ENCODE data around the gene DISP1. TPM values are rescaled to one million over a fixed set of nuclear protein-coding genes. Genes with fewer than 3 reads are reported as not detected.

The DISP1 gene
- total RNA-seq, 2 experiments from 2014 or later, result 1.4 to 1.6 TPM

DNA sequence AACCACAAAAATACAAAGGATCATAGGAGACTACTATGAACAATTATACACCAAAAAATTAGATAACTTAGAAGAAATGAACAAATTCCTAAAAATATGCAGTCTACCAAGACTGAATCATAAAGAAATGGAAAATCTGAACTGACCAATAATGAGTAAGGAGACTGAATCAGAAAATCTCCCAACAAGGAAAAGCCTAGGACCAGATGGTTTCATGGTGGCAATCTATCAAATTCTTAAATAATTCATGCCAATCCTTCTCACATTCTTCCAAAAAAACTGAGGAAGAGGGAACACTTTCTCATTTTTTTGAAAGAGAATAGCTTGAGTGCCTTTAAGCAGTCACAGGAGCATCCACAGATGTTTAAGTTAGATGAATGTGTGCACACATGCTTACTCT, 31.8 kb upstream of the DISP1 start:
- Mint-ChIP-seq H3K4me3 (no peak overlapping the region), H3K27me3 (peaks cover 15% of the 10 kb centered on the region), H3K36me3 (ENCODE audit: low read depth) (no peaks in the 10 kb centered on the region), H3K27ac (no peak overlapping the region), H3K4me1 (ENCODE audit: low read depth) (no peaks in the 10 kb centered on the region), H3K9me3 (no peaks in the 10 kb centered on the region)
- Histone ChIP-seq H3K27ac (ENCODE audit: low read depth in 1 of 2, low read length in 2 of 2) (no peak overlapping the region), H3K27me3 (ENCODE audit: control insufficient read depth in 1 of 2, insufficient read depth in 2 of 2, low read length in 2 of 2) (peaks cover 0 to 4% of the 10 kb centered on the region in 2 experiments), H3K9me3 (ENCODE audit: control insufficient read depth in 1 of 2, insufficient read depth in 1 of 2, low read length in 2 of 2) (no peaks in the 10 kb centered on the region), H3K4me1 (ENCODE audit: insufficient read depth, low read length) (no peaks in the 10 kb centered on the region), H3K4me3 (ENCODE audit: low read length) (no peak overlapping the region), H3K36me3 (ENCODE audit: insufficient read depth, low read length) (no peaks in the 10 kb centered on the region)
- ATAC-seq (ENCODE audit: poor library complexity) (no peak), DNase-seq (no peak)
- TF ChIP-seq, protein P1, sequence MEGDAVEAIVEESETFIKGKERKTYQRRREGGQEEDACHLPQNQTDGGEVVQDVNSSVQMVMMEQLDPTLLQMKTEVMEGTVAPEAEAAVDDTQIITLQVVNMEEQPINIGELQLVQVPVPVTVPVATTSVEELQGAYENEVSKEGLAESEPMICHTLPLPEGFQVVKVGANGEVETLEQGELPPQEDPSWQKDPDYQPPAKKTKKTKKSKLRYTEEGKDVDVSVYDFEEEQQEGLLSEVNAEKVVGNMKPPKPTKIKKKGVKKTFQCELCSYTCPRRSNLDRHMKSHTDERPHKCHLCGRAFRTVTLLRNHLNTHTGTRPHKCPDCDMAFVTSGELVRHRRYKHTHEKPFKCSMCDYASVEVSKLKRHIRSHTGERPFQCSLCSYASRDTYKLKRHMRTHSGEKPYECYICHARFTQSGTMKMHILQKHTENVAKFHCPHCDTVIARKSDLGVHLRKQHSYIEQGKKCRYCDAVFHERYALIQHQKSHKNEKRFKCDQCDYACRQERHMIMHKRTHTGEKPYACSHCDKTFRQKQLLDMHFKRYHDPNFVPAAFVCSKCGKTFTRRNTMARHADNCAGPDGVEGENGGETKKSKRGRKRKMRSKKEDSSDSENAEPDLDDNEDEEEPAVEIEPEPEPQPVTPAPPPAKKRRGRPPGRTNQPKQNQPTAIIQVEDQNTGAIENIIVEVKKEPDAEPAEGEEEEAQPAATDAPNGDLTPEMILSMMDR (IDR thresholded peaks at IDR 0.05), result no peak
- ChIA-PET POLR2A (no interaction called here), CTCF (no interaction called here)
- intact Hi-C loops (cut with DNase I, micrococcal nuclease), result no loop called here

DNA sequence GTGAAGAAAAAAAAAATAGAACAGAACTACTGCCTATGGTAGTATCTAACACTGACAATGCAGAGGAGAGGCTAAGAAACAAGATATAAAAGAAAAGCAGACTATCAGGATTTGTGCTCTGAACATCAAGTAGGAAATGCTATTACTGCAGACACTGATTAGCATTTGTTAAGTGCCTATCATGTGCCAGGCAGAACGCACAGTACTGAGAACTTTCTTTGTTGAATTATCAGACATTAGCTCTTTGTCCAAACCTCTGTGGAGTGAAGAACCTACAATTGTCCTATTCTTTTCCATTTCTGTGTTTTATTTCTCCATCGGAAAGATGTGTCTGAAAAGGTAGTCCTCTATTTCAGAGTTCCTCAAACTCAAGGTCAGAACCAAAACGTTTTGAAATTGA, 30.5 kb upstream of the DISP1 start:
- no peaks in the 10 kb centered on the region for H3K9me3 Mint-ChIP-seq
- no peak overlapping the region for H3K4me3 ChIP-seq (ENCODE audit: low read length)
- H3K27ac ChIP-seq (ENCODE audit: low read depth in 1 of 2, low read length in 2 of 2), result no peak overlapping the region
- peaks cover 15% of the 10 kb centered on the region for H3K27me3 Mint-ChIP-seq
- no peak overlapping the region for H3K4me3 Mint-ChIP-seq
- peaks cover 0 to 4% of the 10 kb centered on the region in 2 experiments for H3K27me3 ChIP-seq (ENCODE audit: control insufficient read depth in 1 of 2, insufficient read depth in 2 of 2, low read length in 2 of 2)
- no peaks in the 10 kb centered on the region for H3K4me1 Mint-ChIP-seq (ENCODE audit: low read depth)
- intact Hi-C loops (cut with DNase I, micrococcal nuclease), result no loop called here
- CTCF ChIA-PET, result no interaction called here
- no peaks in the 10 kb centered on the region for H3K36me3 Mint-ChIP-seq (ENCODE audit: low read depth)
- TF ChIP-seq, protein P1 (IDR thresholded peaks at IDR 0.05), result no peak
- H3K4me1 ChIP-seq (ENCODE audit: insufficient read depth, low read length), result no peaks in the 10 kb centered on the region
- DNase-seq (no peak), ATAC-seq (ENCODE audit: poor library complexity) (no peak)
- no peaks in the 10 kb centered on the region for H3K9me3 ChIP-seq (ENCODE audit: control insufficient read depth in 1 of 2, insufficient read depth in 1 of 2, low read length in 2 of 2)
- H3K36me3 ChIP-seq (ENCODE audit: insufficient read depth, low read length), result no peaks in the 10 kb centered on the region
- POLR2A ChIA-PET, result no interaction called here
- H3K27ac Mint-ChIP-seq, result no peak overlapping the region

DNA sequence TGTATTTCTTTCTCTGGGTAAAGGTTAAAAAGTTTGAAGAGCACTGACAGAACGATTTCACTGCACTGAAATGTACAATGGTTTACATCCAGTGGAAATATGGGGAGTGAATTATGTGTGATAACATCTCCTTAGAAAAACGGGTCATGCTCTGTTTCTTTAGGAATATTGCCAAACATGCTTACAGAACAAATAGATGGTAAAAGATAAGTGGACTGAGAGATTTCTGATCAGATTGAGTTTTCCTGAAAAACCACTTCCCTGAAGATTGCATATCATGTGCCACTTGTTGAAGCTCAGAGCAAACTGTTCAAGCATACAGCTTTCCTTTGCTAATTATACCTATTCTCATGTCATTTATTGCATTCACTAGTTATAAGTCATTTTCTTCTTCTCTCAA, 29.9 kb upstream of the DISP1 start:
- Histone ChIP-seq H3K4me3 (ENCODE audit: low read length) (no peak overlapping the region), H3K4me1 (ENCODE audit: insufficient read depth, low read length) (no peaks in the 10 kb centered on the region), H3K36me3 (ENCODE audit: insufficient read depth, low read length) (no peaks in the 10 kb centered on the region), H3K27ac (ENCODE audit: low read depth in 1 of 2, low read length in 2 of 2) (no peak overlapping the region), H3K9me3 (ENCODE audit: control insufficient read depth in 1 of 2, insufficient read depth in 1 of 2, low read length in 2 of 2) (no peaks in the 10 kb centered on the region), H3K27me3 (ENCODE audit: control insufficient read depth in 1 of 2, insufficient read depth in 2 of 2, low read length in 2 of 2) (peaks cover 0 to 4% of the 10 kb centered on the region in 2 experiments)
- Mint-ChIP-seq H3K27me3 (peaks cover 15% of the 10 kb centered on the region), H3K36me3 (ENCODE audit: low read depth) (no peaks in the 10 kb centered on the region), H3K4me3 (no peak overlapping the region), H3K9me3 (no peaks in the 10 kb centered on the region), H3K4me1 (ENCODE audit: low read depth) (no peaks in the 10 kb centered on the region), H3K27ac (no peak overlapping the region)
- ChIA-PET POLR2A (no interaction called here), CTCF (no interaction called here)
- DNase-seq (no peak), ATAC-seq (ENCODE audit: poor library complexity) (no peak)
- TF ChIP-seq, protein P1 (IDR thresholded peaks at IDR 0.05), result no peak
- intact Hi-C loops (cut with DNase I, micrococcal nuclease), result no loop called here
